ENCODE results near the gene HACE1.
"Not testable (repeated sequence)": the region's sequence is repeated elsewhere in the genome, so short reads cannot be mapped to it uniquely, and the experiment has no call there.

Gene HACE1

GRCh38 chr6:104837158-104837557 is 22.6 kb downstream of the HACE1 start:
- H3K9me3 ChIP-seq (ENCODE audit: control insufficient read depth, insufficient read depth, low read depth, low read length) = no peaks in the 10 kb centered on the region
- TF ChIP-seq IKZF3 (tag by site-specific recombination; IDR thresholded peaks at IDR 0.05) = no peak
- no peak for TF ChIP-seq ZBTB7A (tag by site-specific recombination; IDR thresholded peaks at IDR 0.05; ENCODE audit: low read depth)
- no peak for TF ChIP-seq ZNF394 (tag by site-specific recombination; IDR thresholded peaks at IDR 0.05; ENCODE audit: borderline replicate concordance)
- TF ChIP-seq ZFP41 (tag by site-specific recombination; IDR thresholded peaks at IDR 0.05; ENCODE audit: borderline replicate concordance) = no peak
- TF ChIP-seq ZNF549 (tag by site-specific recombination; IDR thresholded peaks at IDR 0.05) = no peak
- TF ChIP-seq, protein P1, sequence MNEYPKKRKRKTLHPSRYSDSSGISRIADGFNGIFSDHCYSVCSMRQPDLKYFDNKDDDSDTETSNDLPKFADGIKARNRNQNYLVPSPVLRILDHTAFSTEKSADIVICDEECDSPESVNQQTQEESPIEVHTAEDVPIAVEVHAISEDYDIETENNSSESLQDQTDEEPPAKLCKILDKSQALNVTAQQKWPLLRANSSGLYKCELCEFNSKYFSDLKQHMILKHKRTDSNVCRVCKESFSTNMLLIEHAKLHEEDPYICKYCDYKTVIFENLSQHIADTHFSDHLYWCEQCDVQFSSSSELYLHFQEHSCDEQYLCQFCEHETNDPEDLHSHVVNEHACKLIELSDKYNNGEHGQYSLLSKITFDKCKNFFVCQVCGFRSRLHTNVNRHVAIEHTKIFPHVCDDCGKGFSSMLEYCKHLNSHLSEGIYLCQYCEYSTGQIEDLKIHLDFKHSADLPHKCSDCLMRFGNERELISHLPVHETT (tag by site-specific recombination; IDR thresholded peaks at IDR 0.05) = no peak
- TF ChIP-seq ZNF747 (tag by site-specific recombination; IDR thresholded peaks at IDR 0.05) = no peak
- TF ChIP-seq, protein P2, sequence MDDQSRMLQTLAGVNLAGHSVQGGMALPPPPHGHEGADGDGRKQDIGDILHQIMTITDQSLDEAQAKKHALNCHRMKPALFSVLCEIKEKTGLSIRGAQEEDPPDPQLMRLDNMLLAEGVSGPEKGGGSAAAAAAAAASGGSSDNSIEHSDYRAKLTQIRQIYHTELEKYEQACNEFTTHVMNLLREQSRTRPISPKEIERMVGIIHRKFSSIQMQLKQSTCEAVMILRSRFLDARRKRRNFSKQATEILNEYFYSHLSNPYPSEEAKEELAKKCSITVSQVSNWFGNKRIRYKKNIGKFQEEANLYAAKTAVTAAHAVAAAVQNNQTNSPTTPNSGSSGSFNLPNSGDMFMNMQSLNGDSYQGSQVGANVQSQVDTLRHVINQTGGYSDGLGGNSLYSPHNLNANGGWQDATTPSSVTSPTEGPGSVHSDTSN (CRISPR knock-in tag; IDR thresholded peaks at IDR 0.05) = no peak
- TF ChIP-seq ZNF132 (tag by site-specific recombination; IDR thresholded peaks at IDR 0.05; ENCODE audit: borderline replicate concordance) = no peak
- no peak for TF ChIP-seq KLF1 (tag by site-specific recombination; IDR thresholded peaks at IDR 0.05)
- TF ChIP-seq OVOL3 (tag by site-specific recombination; IDR thresholded peaks at IDR 0.05) = no peak
- no peak for TF ChIP-seq ZNF660 (tag by site-specific recombination; IDR thresholded peaks at IDR 0.05)
- H3K4me3 ChIP-seq (ENCODE audit: low read depth, low read length) = no peak overlapping the region
- CTCF ChIA-PET = no interaction called here
- H3K36me3 ChIP-seq (ENCODE audit: control insufficient read depth in 2 of 2, insufficient read depth in 1 of 2, low read length in 2 of 2) = peaks cover 21 to 40% of the 10 kb centered on the region in 2 experiments; a peak in 2 of 3 replicates
- H3K4me1 ChIP-seq (ENCODE audit: control insufficient read depth, insufficient read depth, low read length) = no peaks in the 10 kb centered on the region
- POLR2A ChIA-PET = no interaction called here
- H3K27ac ChIP-seq (ENCODE audit: extremely low read depth, low read depth, low read length) = no peak overlapping the region

GRCh38 chr6:104836479-104837020 is 23.2 kb downstream of the HACE1 start:
- CTCF ChIA-PET = interaction anchor here (0.7 kb wide), 1 partner anchor 15 kb away, joined by 3 read pairs; no protein-coding TSS in a partner anchor
- H3K9me3 ChIP-seq (ENCODE audit: control insufficient read depth, insufficient read depth, low read depth, low read length); H3K4me1 ChIP-seq (ENCODE audit: control insufficient read depth, insufficient read depth, low read length); H3K4me3 ChIP-seq (ENCODE audit: low read depth, low read length); POLR2A ChIA-PET; H3K27ac ChIP-seq (ENCODE audit: extremely low read depth, low read depth, low read length): not testable (repeated sequence)
- H3K36me3 ChIP-seq (ENCODE audit: control insufficient read depth in 2 of 2, insufficient read depth in 1 of 2, low read length in 2 of 2) = peaks cover 18 to 35% of the 10 kb centered on the region in 2 experiments; a peak in 2 of 3 replicates

DNA sequence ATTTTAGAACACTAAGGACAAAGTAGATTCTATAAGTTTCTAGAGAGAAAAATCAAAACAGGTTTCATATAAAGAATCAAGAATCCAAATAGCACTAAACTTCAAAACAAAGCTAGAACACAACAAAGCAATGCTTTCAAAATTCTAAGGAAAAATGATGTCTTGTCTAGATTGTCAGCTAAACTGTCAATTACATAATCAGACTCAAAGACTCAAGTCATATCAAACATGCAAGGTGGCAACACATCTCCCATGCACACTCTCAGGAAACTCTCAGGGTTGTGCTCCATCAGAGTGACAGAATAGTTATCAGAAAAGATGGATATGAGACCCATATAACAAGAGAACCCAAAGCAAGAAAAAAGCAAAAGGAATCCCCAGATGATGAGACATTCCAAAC is 23.9 kb downstream of the HACE1 start:
- Histone ChIP-seq H3K4me3 (ENCODE audit: low read depth, low read length) (no peak overlapping the region), H3K9me3 (ENCODE audit: control insufficient read depth, insufficient read depth, low read depth, low read length) (no peaks in the 10 kb centered on the region), H3K4me1 (ENCODE audit: control insufficient read depth, insufficient read depth, low read length) (no peaks in the 10 kb centered on the region), H3K27ac (ENCODE audit: extremely low read depth, low read depth, low read length) (no peak overlapping the region), H3K36me3 (ENCODE audit: control insufficient read depth in 2 of 2, insufficient read depth in 1 of 2, low read length in 2 of 2) (peaks cover 18 to 37% of the 10 kb centered on the region in 2 experiments; a peak in 2 of 3 replicates)
- POLR2A ChIA-PET = no interaction called here
- CTCF ChIA-PET = interaction anchor here (0.6 to 0.7 kb wide), 2 partner anchors 16 to 234 kb away, joined by 3 read pairs; no protein-coding TSS in a partner anchor
- TF ChIP-seq OSR2 (tag by site-specific recombination; IDR thresholded peaks at IDR 0.05) (no peak), BCL6B (tag by site-specific recombination; IDR thresholded peaks at IDR 0.05) (no peak), ZNF280D (tag by site-specific recombination; IDR thresholded peaks at IDR 0.05) (no peak), ZNF449 (tag by site-specific recombination; IDR thresholded peaks at IDR 0.05) (no peak), ZFP37 (tag by site-specific recombination; IDR thresholded peaks at IDR 0.05) (no peak), ZBTB21 (tag by site-specific recombination; IDR thresholded peaks at IDR 0.05) (no peak), SP7 (tag by site-specific recombination; IDR thresholded peaks at IDR 0.05) (no peak), ZNF239 (tag by site-specific recombination; IDR thresholded peaks at IDR 0.05) (no peak), ZBTB26 (tag by site-specific recombination; optimal IDR thresholded peaks at IDR 0.05) (no peak), TRIM28 (IDR thresholded peaks at IDR 0.05; ENCODE audit: borderline replicate concordance, low read length) (no peak)
